K562 (cell line): ENCODE results near the gene LGI4. TPM values are rescaled to one million over a fixed set of nuclear protein-coding genes. Genes with fewer than 3 reads are reported as not detected.

Experiments
- ATF4 ChIP-seq: fragments of 450-650 bp; formaldehyde crosslinking; IDR thresholded peaks from 2 replicates; pipeline ENCODE4 v1.4.0; 2022; ENCODE audit warnings: mild to moderate bottlenecking, moderate library complexity
- BDP1 ChIP-seq: IDR thresholded peaks from 3 replicates; pipeline ENCODE4 v1.6.1; 2011; ENCODE audit not compliant: insufficient read length, insufficient read depth
- CBFB ChIP-seq: sonication (generic); formaldehyde crosslinking; IDR thresholded peaks from 2 replicates; pipeline ENCODE4 v1.4.0; 2020; ENCODE audit warnings: mild to moderate bottlenecking, missing genetic modification reagents
- CGGBP1 ChIP-seq: fragments of 250-450 bp; sonication (Bioruptor Pico); IDR thresholded peaks from 2 replicates; pipeline ENCODE4 v1.9.0; 2021; ENCODE audit warnings: mild to moderate bottlenecking
- KHSRP ChIP-seq: fragments of 450-650 bp; IDR thresholded peaks from 2 replicates; pipeline ENCODE4 v1.6.1; 2017
- MIER1 ChIP-seq: fragments of 450-650 bp; IDR thresholded peaks from 2 replicates; pipeline ENCODE4 v1.6.1; 2016; ENCODE audit warnings: antibody characterized with exemption, mild to moderate bottlenecking, low read depth
- NR2C2 ChIP-seq, 2 experiments: fragments of 200-800 bp in 1 of 2; sonication (Bioruptor generic) in 1 of 2; sonication (generic) in 1 of 2; formaldehyde crosslinking in 1 of 2; IDR thresholded peaks; 2 replicates each; pipeline versions ENCODE4 v1.6.1 to v1.8.0; 2016 to 2022; ENCODE audit warnings: mild to moderate bottlenecking in 1 of 2, missing compliant biosample characterization in 1 of 2, missing genetic modification characterization in 1 of 2, missing genetic modification reagents in 1 of 2
- PHTF2 ChIP-seq: fragments of 250-450 bp; sonication (Bioruptor Pico); IDR thresholded peaks from 2 replicates; pipeline ENCODE4 v1.5.0; 2021; ENCODE audit warnings: mild to moderate bottlenecking
- POLR2G ChIP-seq: fragments of 200-400 bp; formaldehyde crosslinking; IDR thresholded peaks from 2 replicates; pipeline ENCODE4 v1.6.1; 2017; ENCODE audit warnings: low read depth, mild to moderate bottlenecking, antibody characterized with exemption, low read length, moderate library complexity
- TAF15 ChIP-seq: fragments of 200-400 bp; formaldehyde crosslinking; IDR thresholded peaks from 2 replicates; pipeline ENCODE4 v1.6.1; 2017; ENCODE audit warnings: mild to moderate bottlenecking, low read depth, low read length, moderate library complexity
- ZMIZ1 ChIP-seq, 2 experiments: fragments of 150-350 bp in 1 of 2; IDR thresholded peaks; 2 replicates each; pipeline ENCODE4 v1.6.1; 2012 to 2016; ENCODE audit warnings: low read depth in 2 of 2, low read length in 2 of 2, mild to moderate bottlenecking in 1 of 2, moderate library complexity in 1 of 2
- ZNF274 ChIP-seq: IDR thresholded peaks from 2 replicates; pipeline ENCODE4 v1.6.1; 2011; ENCODE audit warnings: low read depth, mild to moderate bottlenecking, low read length, moderate library complexity, borderline replicate concordance
- polyA plus RNA-seq, 8 experiments: library from polyadenylated mRNA; depleted of rRNA in 4 of 8; stranded (reverse) in 5 of 8; unstranded in 3 of 8; fragments of >200 nt; fragmentation: Nextera tagmentation in 2 of 8; fragmentation: Illumina TruSeq in 1 of 8; extraction: Ambion mirVana in 2 of 8; extraction: Trizol in 1 of 8; gene quantifications; 2 replicates each; pipeline versions ENCODE4 v1.2.1 to v1.2.3, GENCODE V29; 2011 to 2014; ENCODE audit warnings: inconsistent platforms in 1 of 8, missing spikeins in 1 of 8
- total RNA-seq, 7 experiments: library from RNA; depleted of rRNA in 6 of 7; stranded (reverse); fragments of >200 nt in 6 of 7; fragmentation: Illumina TruSeq in 2 of 7; extraction: Trizol in 2 of 7; gene quantifications; 2 replicates each; pipeline versions ENCODE4 v1.2.1 to v1.2.3, GENCODE V29; 2011 to 2021; ENCODE audit warnings: low replicate concordance in 1 of 7
- TF ChIP-seq, protein P1 (sequence below): sonication (generic); formaldehyde crosslinking; IDR thresholded peaks from 2 replicates; pipeline ENCODE4 v1.8.1; 2022; ENCODE audit warnings: missing genetic modification reagents
- TF ChIP-seq, protein P2 (sequence below): sonication (generic); formaldehyde crosslinking; IDR thresholded peaks from 2 replicates; pipeline ENCODE4 v1.4.0; 2020; ENCODE audit warnings: mild to moderate bottlenecking, missing genetic modification reagents
- TF ChIP-seq, protein P3 (sequence below): sonication (generic); formaldehyde crosslinking; IDR thresholded peaks from 2 replicates; pipeline ENCODE4 v1.8.1; 2023; ENCODE audit warnings: mild to moderate bottlenecking, missing genetic modification reagents

The LGI4 gene
- total and polyA plus RNA-seq, 9 of the 15 experiments (the other 6 are each of a cell fraction or from before 2014, with no cell fraction given): 0.14 to 0.30 (median 0.24) TPM; not detected in 4

DNA sequence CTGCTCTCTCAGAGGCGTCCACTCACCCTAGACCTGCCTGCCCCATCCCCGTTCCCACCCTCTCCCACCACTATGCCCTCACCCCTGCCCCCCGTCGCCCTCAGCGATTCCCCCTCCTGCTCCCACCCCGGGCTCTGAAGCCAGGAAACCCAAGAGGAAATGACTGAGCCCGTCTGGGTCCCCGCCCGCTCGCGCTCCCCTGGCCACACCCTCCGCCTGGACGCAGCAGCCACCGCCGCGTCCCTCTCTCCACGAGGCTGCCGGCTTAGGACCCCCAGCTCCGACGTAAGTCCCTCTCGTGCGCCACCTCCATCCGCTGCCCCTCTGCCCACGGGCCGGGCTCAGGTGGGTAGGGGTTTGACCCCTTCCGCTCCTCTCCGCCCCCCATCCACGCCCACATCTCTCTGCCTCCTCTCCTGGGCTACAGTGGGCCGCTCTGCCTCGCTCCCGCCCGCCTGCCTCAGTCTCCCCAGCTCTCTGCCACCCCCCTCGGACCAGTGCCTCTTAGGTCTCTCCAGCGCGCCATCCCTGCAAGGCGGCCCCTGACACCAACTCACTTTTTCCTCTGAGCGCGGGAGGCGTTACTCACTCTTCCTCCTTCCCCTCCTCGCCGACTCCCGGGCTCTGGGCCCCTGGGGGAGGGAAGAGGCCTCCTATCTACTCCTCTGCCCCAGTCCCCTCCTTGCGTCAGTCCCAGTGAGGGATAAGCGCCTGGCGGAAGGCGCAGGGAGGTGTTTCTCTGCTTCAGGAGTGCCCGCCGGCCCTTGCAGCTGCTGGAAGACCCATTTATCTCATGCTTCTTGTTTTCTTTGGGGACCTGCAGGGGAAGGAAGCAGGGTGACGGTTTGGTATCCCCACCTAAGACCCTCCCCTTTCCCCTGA lies 19.9 kb upstream of the LGI4 start, which contains the start of gene FXYD5 (continued):
- TF ChIP-seq NR2C2 (CRISPR knock-in tag; IDR thresholded peaks at IDR 0.05) (no peak), NR2C2 (tag; IDR thresholded peaks at IDR 0.05) (no peak), ZNF274 (no peak), TAF15 (no peak), MIER1 (no peak), ATF4 (peak; percentile 67; the same call in 1 of the 2 replicates), CGGBP1 (CRISPR knock-in tag) (no peak), KHSRP (no peak), PHTF2 (no peak), CBFB (CRISPR knock-in tag) (no peak; the same call in 1 of the 2 replicates), POLR2G (peak; percentile 89), BDP1 (no peak), ZMIZ1 (IDR thresholded peaks at IDR 0.05; ENCODE audit: low read depth in 2 of 2, low read length in 2 of 2) (no peak)
- TF ChIP-seq, protein P1, sequence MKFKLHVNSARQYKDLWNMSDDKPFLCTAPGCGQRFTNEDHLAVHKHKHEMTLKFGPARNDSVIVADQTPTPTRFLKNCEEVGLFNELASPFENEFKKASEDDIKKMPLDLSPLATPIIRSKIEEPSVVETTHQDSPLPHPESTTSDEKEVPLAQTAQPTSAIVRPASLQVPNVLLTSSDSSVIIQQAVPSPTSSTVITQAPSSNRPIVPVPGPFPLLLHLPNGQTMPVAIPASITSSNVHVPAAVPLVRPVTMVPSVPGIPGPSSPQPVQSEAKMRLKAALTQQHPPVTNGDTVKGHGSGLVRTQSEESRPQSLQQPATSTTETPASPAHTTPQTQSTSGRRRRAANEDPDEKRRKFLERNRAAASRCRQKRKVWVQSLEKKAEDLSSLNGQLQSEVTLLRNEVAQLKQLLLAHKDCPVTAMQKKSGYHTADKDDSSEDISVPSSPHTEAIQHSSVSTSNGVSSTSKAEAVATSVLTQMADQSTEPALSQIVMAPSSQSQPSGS (CRISPR knock-in tag): no peak
- TF ChIP-seq, protein P2, sequence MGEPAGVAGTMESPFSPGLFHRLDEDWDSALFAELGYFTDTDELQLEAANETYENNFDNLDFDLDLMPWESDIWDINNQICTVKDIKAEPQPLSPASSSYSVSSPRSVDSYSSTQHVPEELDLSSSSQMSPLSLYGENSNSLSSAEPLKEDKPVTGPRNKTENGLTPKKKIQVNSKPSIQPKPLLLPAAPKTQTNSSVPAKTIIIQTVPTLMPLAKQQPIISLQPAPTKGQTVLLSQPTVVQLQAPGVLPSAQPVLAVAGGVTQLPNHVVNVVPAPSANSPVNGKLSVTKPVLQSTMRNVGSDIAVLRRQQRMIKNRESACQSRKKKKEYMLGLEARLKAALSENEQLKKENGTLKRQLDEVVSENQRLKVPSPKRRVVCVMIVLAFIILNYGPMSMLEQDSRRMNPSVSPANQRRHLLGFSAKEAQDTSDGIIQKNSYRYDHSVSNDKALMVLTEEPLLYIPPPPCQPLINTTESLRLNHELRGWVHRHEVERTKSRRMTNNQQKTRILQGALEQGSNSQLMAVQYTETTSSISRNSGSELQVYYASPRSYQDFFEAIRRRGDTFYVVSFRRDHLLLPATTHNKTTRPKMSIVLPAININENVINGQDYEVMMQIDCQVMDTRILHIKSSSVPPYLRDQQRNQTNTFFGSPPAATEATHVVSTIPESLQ: peak; percentile 15; the same call in 1 of the 2 replicates
- TF ChIP-seq, protein P3, sequence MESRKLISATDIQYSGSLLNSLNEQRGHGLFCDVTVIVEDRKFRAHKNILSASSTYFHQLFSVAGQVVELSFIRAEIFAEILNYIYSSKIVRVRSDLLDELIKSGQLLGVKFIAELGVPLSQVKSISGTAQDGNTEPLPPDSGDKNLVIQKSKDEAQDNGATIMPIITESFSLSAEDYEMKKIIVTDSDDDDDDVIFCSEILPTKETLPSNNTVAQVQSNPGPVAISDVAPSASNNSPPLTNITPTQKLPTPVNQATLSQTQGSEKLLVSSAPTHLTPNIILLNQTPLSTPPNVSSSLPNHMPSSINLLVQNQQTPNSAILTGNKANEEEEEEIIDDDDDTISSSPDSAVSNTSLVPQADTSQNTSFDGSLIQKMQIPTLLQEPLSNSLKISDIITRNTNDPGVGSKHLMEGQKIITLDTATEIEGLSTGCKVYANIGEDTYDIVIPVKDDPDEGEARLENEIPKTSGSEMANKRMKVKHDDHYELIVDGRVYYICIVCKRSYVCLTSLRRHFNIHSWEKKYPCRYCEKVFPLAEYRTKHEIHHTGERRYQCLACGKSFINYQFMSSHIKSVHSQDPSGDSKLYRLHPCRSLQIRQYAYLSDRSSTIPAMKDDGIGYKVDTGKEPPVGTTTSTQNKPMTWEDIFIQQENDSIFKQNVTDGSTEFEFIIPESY (CRISPR knock-in tag): 0 out of 2 replicates have a peak, but pooled peaks have one; percentile 21
